Gastroesophageal sphincter (tissue), 4 donors: ENCODE results near the gene NLRX1. TPM values are rescaled to one million over a fixed set of nuclear protein-coding genes. Genes with fewer than 3 reads are reported as not detected.

Experiments used
- ATAC-seq: fragments of 150-250 bp; one replicate; pipeline ENCODE4 v1.9.1; 2016; ENCODE audit warnings: mild to moderate bottlenecking, moderate library complexity
- H3K27ac ChIP-seq, 4 donors: fragments of 200-600 bp; sonication (generic) in 3 of 4; 1 replicate in 3 of 4; 2 replicates in 1 of 4; pipeline ENCODE4 v1.5.1; 2016 to 2019
- H3K27me3 ChIP-seq: fragments of 200-600 bp; sonication (generic); one replicate; pipeline ENCODE4 v1.5.1; 2019
- H3K36me3 ChIP-seq, 2 donors: fragments of 200-600 bp; sonication (generic); one replicate each; pipeline ENCODE4 v1.5.1; 2019; ENCODE audit warnings: control low read depth in 1 of 2
- H3K4me1 ChIP-seq, 3 donors: fragments of 200-600 bp; sonication (generic); 1 replicate in 2 of 3; 2 replicates in 1 of 3; pipeline ENCODE4 v1.5.1; 2016 to 2019; ENCODE audit warnings: control low read depth in 2 of 3
- H3K4me3 ChIP-seq, 2 donors: fragments of 200-600 bp; sonication (generic); one replicate each; pipeline ENCODE4 v1.5.1; 2019; ENCODE audit warnings: mild to moderate bottlenecking in 1 of 2, moderate library complexity in 1 of 2
- H3K9me3 ChIP-seq, 3 donors: fragments of 200-600 bp; sonication (generic); one replicate each; pipeline ENCODE4 v1.5.1; 2017 to 2019; ENCODE audit warnings: control low read depth in 2 of 3
- EP300 ChIP-seq: sonication (generic); formaldehyde crosslinking; IDR thresholded peaks from one replicate; pipeline ENCODE4 v1.6.1; 2017; ENCODE audit warnings: antibody characterized with exemption, mild to moderate bottlenecking
- POLR2A ChIP-seq, 2 donors: fragments of 450-650 bp; IDR thresholded peaks; one replicate each; pipeline ENCODE4 v1.6.1; 2017; ENCODE audit warnings: antibody characterized with exemption in 2 of 2, mild to moderate bottlenecking in 2 of 2, moderate library complexity in 1 of 2
- POLR2AphosphoS5 ChIP-seq: sonication (generic); formaldehyde crosslinking; IDR thresholded peaks from one replicate; pipeline ENCODE4 v1.6.1; 2017; ENCODE audit warnings: antibody characterized with exemption
- WGBS, 2 donors: methylation state at CpG; one replicate each; pipeline ENCODE4 v1.1.5; 2018; ENCODE audit warnings: low coverage in 1 of 2; 5-methylcytosine and 5-hydroxymethylcytosine counted together
- total RNA-seq, 4 donors: library from RNA; depleted of rRNA; stranded (reverse); fragments of >200 nt; gene quantifications; one replicate each; pipeline ENCODE4 v1.1.0, GENCODE V29; 2016
- TF ChIP-seq, protein P1 (sequence below), 4 experiments: fragments of 200-600 bp in 2 of 4; fragments of 450-650 bp in 2 of 4; sonication (generic) in 1 of 4; IDR thresholded peaks; one replicate each; pipeline ENCODE4 v1.5.1; 2017 to 2019; ENCODE audit warnings: antibody characterized with exemption in 4 of 4, mild to moderate bottlenecking in 2 of 4, moderate library complexity in 2 of 4

Gene NLRX1
- total RNA-seq, 4 donors from 2014 or later = 12.1 to 41.4 (median 17.7) TPM

GRCh38 chr11:119193001-119193400, 24.5 kb downstream of the NLRX1 start:
- H3K4me3 ChIP-seq = no peak overlapping the region
- H3K4me1 ChIP-seq = peaks cover 0 to 8% (median 0%) of the 10 kb centered on the region in 3 donors
- WGBS, 2 donors = no CpG with 5 or more reads among the region's 5 CpGs
- H3K27ac ChIP-seq = no peak overlapping the region
- no peaks in the 10 kb centered on the region for H3K9me3 ChIP-seq
- no peaks in the 10 kb centered on the region for H3K36me3 ChIP-seq
- TF ChIP-seq POLR2AphosphoS5 (no peak), POLR2A (IDR thresholded peaks at IDR 0.05) (no peak), EP300 (no peak)
- TF ChIP-seq, protein P1, sequence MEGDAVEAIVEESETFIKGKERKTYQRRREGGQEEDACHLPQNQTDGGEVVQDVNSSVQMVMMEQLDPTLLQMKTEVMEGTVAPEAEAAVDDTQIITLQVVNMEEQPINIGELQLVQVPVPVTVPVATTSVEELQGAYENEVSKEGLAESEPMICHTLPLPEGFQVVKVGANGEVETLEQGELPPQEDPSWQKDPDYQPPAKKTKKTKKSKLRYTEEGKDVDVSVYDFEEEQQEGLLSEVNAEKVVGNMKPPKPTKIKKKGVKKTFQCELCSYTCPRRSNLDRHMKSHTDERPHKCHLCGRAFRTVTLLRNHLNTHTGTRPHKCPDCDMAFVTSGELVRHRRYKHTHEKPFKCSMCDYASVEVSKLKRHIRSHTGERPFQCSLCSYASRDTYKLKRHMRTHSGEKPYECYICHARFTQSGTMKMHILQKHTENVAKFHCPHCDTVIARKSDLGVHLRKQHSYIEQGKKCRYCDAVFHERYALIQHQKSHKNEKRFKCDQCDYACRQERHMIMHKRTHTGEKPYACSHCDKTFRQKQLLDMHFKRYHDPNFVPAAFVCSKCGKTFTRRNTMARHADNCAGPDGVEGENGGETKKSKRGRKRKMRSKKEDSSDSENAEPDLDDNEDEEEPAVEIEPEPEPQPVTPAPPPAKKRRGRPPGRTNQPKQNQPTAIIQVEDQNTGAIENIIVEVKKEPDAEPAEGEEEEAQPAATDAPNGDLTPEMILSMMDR (IDR thresholded peaks at IDR 0.05) = no peak
- no peaks in the 10 kb centered on the region for H3K27me3 ChIP-seq
- no peak for ATAC-seq

- 83% methylated on average over 10 of the region's 10 CpGs; no CpG with 5 or more reads in 1 of the 2 donors for WGBS, 2 donors
- no peak for TF ChIP-seq EP300
- no peak for TF ChIP-seq POLR2AphosphoS5
- TF ChIP-seq POLR2A (IDR thresholded peaks at IDR 0.05) = no peak
- TF ChIP-seq, protein P1 (IDR thresholded peaks at IDR 0.05) = no peak
- H3K36me3 ChIP-seq = no peaks in the 10 kb centered on the region
- no peak overlapping the region for H3K27ac ChIP-seq
- H3K4me1 ChIP-seq = peaks cover 0 to 8% (median 0%) of the 10 kb centered on the region in 3 donors
- H3K4me3 ChIP-seq = no peak overlapping the region
- ATAC-seq = no peak
- no peaks in the 10 kb centered on the region for H3K9me3 ChIP-seq
- H3K27me3 ChIP-seq = no peaks in the 10 kb centered on the region
These were observed 25.1 kb downstream of the NLRX1 start for GRCh38 chr11:119193626-119194025.

GRCh38 chr11:119194811-119195440, 26.4 kb downstream of the NLRX1 start:
- H3K27ac ChIP-seq = no peak overlapping the region
- 64 to 67% methylated on average over 2 to 4 of the region's 7 CpGs for WGBS, 2 donors
- H3K9me3 ChIP-seq = no peaks in the 10 kb centered on the region
- H3K36me3 ChIP-seq = no peaks in the 10 kb centered on the region
- no peak for TF ChIP-seq POLR2AphosphoS5
- TF ChIP-seq, protein P1 (IDR thresholded peaks at IDR 0.05) = no peak
- no peak for TF ChIP-seq POLR2A (IDR thresholded peaks at IDR 0.05)
- TF ChIP-seq EP300 = no peak
- no peak overlapping the region for H3K4me3 ChIP-seq
- H3K4me1 ChIP-seq = peaks cover 0 to 8% (median 0%) of the 10 kb centered on the region in 3 donors
- ATAC-seq = no peak
- H3K27me3 ChIP-seq = no peaks in the 10 kb centered on the region

GRCh38 chr11:119195680-119196079, 27.2 kb downstream of the NLRX1 start:
- ATAC-seq = peak; percentile 28
- TF ChIP-seq POLR2A (IDR thresholded peaks at IDR 0.05) = no peak
- no peak for TF ChIP-seq POLR2AphosphoS5
- TF ChIP-seq EP300 = no peak
- TF ChIP-seq, protein P1 (IDR thresholded peaks at IDR 0.05) = no peak

DNA sequence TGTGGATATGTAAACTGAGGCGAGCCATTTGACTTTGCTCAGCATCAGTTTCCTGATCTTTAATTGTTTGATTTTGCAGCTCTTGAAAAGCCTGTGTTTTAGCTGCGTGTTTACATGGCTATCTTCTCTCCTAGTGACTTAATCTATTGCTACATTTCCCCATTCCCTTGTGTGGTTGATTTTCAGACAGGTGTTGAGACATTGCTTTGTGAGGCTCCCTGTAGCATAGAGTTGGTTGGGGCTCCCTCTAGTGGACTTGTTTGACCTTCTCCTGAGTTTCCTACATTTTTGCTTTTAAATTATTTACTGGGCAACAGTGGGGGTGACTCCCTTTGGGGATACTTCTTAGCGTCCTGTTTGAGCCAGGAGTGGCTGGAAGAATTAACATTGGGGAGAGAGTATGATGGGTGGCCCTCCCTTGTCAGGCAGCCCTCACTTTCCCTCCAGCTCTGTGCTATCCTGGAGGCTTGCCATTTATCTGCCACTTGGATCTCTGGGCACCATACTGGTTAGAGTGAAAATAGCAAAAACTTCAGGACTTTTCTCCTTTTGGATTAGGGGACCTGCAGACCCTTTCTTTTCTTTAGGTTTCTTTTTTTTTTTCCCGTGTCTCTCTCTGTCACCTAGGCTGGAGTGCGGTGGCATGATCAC, 28.4 kb downstream of the NLRX1 start:
- 40 to 93% methylated on average over 2 to 5 of the region's 5 CpGs for WGBS, 2 donors
- TF ChIP-seq, protein P1 (IDR thresholded peaks at IDR 0.05) = peak in 3 of 4 experiments; percentile 65 to 81 (median 74)
- no peak for TF ChIP-seq POLR2A (IDR thresholded peaks at IDR 0.05)

More at GRCh38 chr11:119195680-119196079, 27.2 kb downstream of the NLRX1 start:
- no peaks in the 10 kb centered on the region for H3K27me3 ChIP-seq
- no peak overlapping the region for H3K27ac ChIP-seq
- WGBS, 2 donors = 50% methylated on average over 1 of the region's 6 CpGs; no CpG with 5 or more reads in 1 of the 2 donors
- H3K4me3 ChIP-seq = no peak overlapping the region
- no peaks in the 10 kb centered on the region for H3K36me3 ChIP-seq
- H3K4me1 ChIP-seq = peaks cover 0 to 8% (median 0%) of the 10 kb centered on the region in 3 donors
- H3K9me3 ChIP-seq = no peaks in the 10 kb centered on the region

More for the DNA sequence above, 28.4 kb downstream of the NLRX1 start:
- Histone ChIP-seq H3K4me1 (peaks cover 0 to 8% (median 0%) of the 10 kb centered on the region in 3 donors), H3K9me3 (no peaks in the 10 kb centered on the region), H3K27ac (no peak overlapping the region), H3K4me3 (no peak overlapping the region), H3K27me3 (no peaks in the 10 kb centered on the region), H3K36me3 (no peaks in the 10 kb centered on the region)
- peak; percentile 94 for ATAC-seq
